Endodermal cell (in vitro differentiated cells): ENCODE results near the gene PACS1. TPM values are rescaled to one million over a fixed set of nuclear protein-coding genes. Genes with fewer than 3 reads are reported as not detected.

Experiments used
- DNase-seq: peaks from one replicate; pipeline ENCODE4 v3.0.0-alpha.2; 2017
- H3K27ac ChIP-seq: 2 replicates; pipeline ENCODE4 v1.5.1; 2013; ENCODE audit warnings: mild to moderate bottlenecking, low read depth, low read length, moderate library complexity
- H3K27me3 ChIP-seq: 2 replicates; pipeline ENCODE4 v1.6.1; 2013; ENCODE audit warnings: mild to moderate bottlenecking, low read length, moderate library complexity; ENCODE audit not compliant: insufficient read depth, control insufficient read depth, poor library complexity, severe bottlenecking
- H3K36me3 ChIP-seq: 2 replicates; pipeline ENCODE4 v1.7.0; 2013; ENCODE audit warnings: mild to moderate bottlenecking, low read length, moderate library complexity; ENCODE audit not compliant: control insufficient read depth, insufficient read depth
- H3K4me1 ChIP-seq: one replicate; pipeline ENCODE4 v1.7.0; 2013; ENCODE audit warnings: low read length; ENCODE audit not compliant: control insufficient read depth, insufficient read depth
- H3K4me3 ChIP-seq: 2 replicates; pipeline ENCODE4 v1.5.1; 2013; ENCODE audit warnings: mild to moderate bottlenecking, low read length, moderate library complexity
- H3K9ac ChIP-seq: 2 replicates; pipeline ENCODE4 v1.6.1; 2013; ENCODE audit warnings: mild to moderate bottlenecking, low read length, moderate library complexity; ENCODE audit not compliant: poor library complexity, severe bottlenecking; ENCODE audit errors: extremely low read depth
- H3K9me3 ChIP-seq: 2 replicates; pipeline ENCODE4 v1.6.1; 2013; ENCODE audit warnings: mild to moderate bottlenecking, low read length, moderate library complexity; ENCODE audit not compliant: control insufficient read depth
- H3K27ac Mint-ChIP-seq: 2 replicates; pipeline ENCODE4 v1.8.0; 2020; ENCODE audit warnings: mixed read lengths
- H3K27me3 Mint-ChIP-seq: 2 replicates; pipeline ENCODE4 v1.8.0; 2021; ENCODE audit warnings: mild to moderate bottlenecking, mixed read lengths; ENCODE audit not compliant: insufficient read depth
- H3K36me3 Mint-ChIP-seq: 2 replicates; pipeline ENCODE4 v1.8.0; 2020; ENCODE audit warnings: low read depth, mixed read lengths
- H3K4me1 Mint-ChIP-seq: 2 replicates; pipeline ENCODE4 v1.8.0; 2020; ENCODE audit warnings: mixed read lengths
- H3K4me3 Mint-ChIP-seq: 2 replicates; pipeline ENCODE4 v1.8.0; 2020; ENCODE audit warnings: mild to moderate bottlenecking, moderate library complexity, mixed read lengths
- H3K9me3 Mint-ChIP-seq: 2 replicates; pipeline ENCODE4 v1.8.0; 2020; ENCODE audit warnings: mild to moderate bottlenecking, mixed read lengths
- WGBS, 2 experiments: methylation state at CpG; one replicate each; pipeline versions ENCODE4 v1.1.5 to v1.1.7; 2013; ENCODE audit warnings: missing lambda C conversion rate in 2 of 2, mixed read lengths in 1 of 2; ENCODE audit not compliant: insufficient coverage in 1 of 2, insufficient read length in 1 of 2; 5-methylcytosine and 5-hydroxymethylcytosine counted together
- total RNA-seq, 2 donors: library from RNA; stranded (reverse); fragmentation: NEBNext Ultra II Directional in 1 of 2; extraction: Animal tissue kit (Norgen Biotek cat#: 25700) in 1 of 2; gene quantifications; 2 replicates in 1 of 2; 3 replicates in 1 of 2; pipeline ENCODE4 v1.2.1, GENCODE V29; 2021
- TF ChIP-seq, protein P1 (sequence below): fragments of 200-600 bp; sonication (generic); conservative IDR thresholded peaks from 2 replicates; pipeline ENCODE4 v1.5.0; 2021; ENCODE audit warnings: antibody characterized with exemption, mild to moderate bottlenecking

PACS1 gene
- total RNA-seq, 2 donors from 2014 or later, result 67.0 to 67.1 TPM

DNA sequence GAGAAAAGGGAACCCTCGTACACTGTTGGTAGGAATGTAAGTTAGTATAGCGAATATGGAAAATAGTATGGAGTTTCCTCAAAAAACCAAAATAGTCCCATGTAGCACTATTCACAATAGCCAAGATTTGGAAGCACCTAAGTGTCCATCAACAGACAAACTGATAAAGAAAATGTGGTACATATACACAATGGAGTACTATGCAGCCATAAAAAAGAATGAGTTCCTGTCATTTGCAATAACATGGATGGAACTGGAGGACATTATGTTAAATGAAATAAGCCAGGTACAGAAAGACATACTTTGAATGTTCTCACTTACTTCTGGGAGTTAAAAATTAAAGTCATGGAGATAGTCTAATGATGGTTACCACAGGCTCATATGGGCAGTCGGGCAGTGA is 134.3 kb downstream of the PACS1 start:
- Histone ChIP-seq H3K9me3 (peaks cover 47% of the 10 kb centered on the region), H3K36me3 (peaks cover 7% of the 10 kb centered on the region), H3K27ac (no peak overlapping the region), H3K4me3 (no peak overlapping the region), H3K27me3 (no peaks in the 10 kb centered on the region), H3K4me1 (no peaks in the 10 kb centered on the region), H3K9ac (no peak overlapping the region)
- Mint-ChIP-seq H3K4me1 (no peaks in the 10 kb centered on the region), H3K9me3 (peaks cover 49% of the 10 kb centered on the region), H3K27ac (no peak overlapping the region), H3K27me3 (no peaks in the 10 kb centered on the region), H3K36me3 (peaks cover 23% of the 10 kb centered on the region), H3K4me3 (no peak overlapping the region)
- TF ChIP-seq, protein P1, sequence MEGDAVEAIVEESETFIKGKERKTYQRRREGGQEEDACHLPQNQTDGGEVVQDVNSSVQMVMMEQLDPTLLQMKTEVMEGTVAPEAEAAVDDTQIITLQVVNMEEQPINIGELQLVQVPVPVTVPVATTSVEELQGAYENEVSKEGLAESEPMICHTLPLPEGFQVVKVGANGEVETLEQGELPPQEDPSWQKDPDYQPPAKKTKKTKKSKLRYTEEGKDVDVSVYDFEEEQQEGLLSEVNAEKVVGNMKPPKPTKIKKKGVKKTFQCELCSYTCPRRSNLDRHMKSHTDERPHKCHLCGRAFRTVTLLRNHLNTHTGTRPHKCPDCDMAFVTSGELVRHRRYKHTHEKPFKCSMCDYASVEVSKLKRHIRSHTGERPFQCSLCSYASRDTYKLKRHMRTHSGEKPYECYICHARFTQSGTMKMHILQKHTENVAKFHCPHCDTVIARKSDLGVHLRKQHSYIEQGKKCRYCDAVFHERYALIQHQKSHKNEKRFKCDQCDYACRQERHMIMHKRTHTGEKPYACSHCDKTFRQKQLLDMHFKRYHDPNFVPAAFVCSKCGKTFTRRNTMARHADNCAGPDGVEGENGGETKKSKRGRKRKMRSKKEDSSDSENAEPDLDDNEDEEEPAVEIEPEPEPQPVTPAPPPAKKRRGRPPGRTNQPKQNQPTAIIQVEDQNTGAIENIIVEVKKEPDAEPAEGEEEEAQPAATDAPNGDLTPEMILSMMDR, result no peak
- 97 to 100% methylated on average over 1 to 3 of the region's 3 CpGs for WGBS, 2 experiments
- DNase-seq, result no peak

DNA sequence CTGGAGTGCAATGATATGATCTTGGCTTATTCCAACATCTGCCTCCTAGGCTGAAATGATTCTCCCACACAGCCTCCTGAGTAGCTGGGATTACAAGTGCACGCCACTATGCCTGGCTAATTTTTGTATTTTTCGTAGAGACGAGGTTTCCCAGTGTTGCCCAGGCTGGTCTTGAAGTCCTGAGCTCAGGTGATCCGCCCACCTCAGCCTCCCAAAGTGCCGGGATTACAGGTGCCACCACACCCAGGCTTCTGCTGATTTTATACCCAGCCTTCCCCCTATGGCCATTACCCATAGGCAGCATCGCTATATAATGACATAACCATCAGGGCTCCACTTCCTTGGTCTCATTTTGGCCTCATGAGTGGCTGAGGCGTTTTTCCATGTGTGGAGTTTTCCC is 137.7 kb downstream of the PACS1 start:
- 92 to 94% methylated on average over 7 of the region's 7 CpGs for WGBS, 2 experiments
- Histone ChIP-seq H3K4me3 (no peak overlapping the region), H3K9ac (no peak overlapping the region), H3K9me3 (peaks cover 17% of the 10 kb centered on the region), H3K27ac (no peak overlapping the region), H3K4me1 (no peaks in the 10 kb centered on the region), H3K27me3 (no peaks in the 10 kb centered on the region), H3K36me3 (peaks cover 17% of the 10 kb centered on the region)
- Mint-ChIP-seq H3K4me3 (no peak overlapping the region), H3K4me1 (no peaks in the 10 kb centered on the region), H3K36me3 (peaks cover 19% of the 10 kb centered on the region), H3K9me3 (peaks cover 19% of the 10 kb centered on the region), H3K27me3 (no peaks in the 10 kb centered on the region), H3K27ac (no peak overlapping the region)
- TF ChIP-seq, protein P1, result no peak
- no peak for DNase-seq

DNA sequence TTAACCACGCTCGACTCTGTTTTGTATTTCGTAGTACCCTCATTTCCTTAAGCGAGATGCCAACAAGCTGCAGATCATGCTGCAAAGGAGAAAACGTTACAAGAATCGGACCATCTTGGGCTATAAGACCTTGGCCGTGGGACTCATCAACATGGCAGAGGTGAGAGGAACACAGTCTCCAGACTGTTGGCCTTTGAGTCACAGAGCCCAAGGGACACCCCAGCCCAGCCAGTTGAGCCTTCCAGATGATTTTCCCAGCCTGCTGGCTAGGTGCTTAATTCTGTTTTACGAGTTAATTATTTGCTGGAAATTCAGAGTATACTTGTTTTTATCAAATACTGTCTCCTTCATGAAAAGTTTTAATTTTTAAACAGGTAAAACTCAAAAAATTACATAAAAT is 141.0 kb downstream of the PACS1 start:
- peaks cover 30% of the 10 kb centered on the region for H3K36me3 ChIP-seq
- H3K36me3 Mint-ChIP-seq, result peaks cover 32% of the 10 kb centered on the region
- H3K27me3 Mint-ChIP-seq, result no peaks in the 10 kb centered on the region
- no peak overlapping the region for H3K4me3 Mint-ChIP-seq
- H3K27me3 ChIP-seq, result no peaks in the 10 kb centered on the region
- TF ChIP-seq, protein P1, result no peak
- WGBS, 2 experiments, result 93 to 94% methylated on average over 7 to 8 of the region's 8 CpGs
- no peak overlapping the region for H3K4me3 ChIP-seq
- H3K27ac ChIP-seq, result no peak overlapping the region
- H3K9me3 Mint-ChIP-seq, result no peaks in the 10 kb centered on the region
- H3K9me3 ChIP-seq, result no peaks in the 10 kb centered on the region
- no peak for DNase-seq
- H3K4me1 ChIP-seq, result no peaks in the 10 kb centered on the region
- no peak overlapping the region for H3K9ac ChIP-seq
- H3K4me1 Mint-ChIP-seq, result no peaks in the 10 kb centered on the region
- H3K27ac Mint-ChIP-seq, result no peak overlapping the region
